H9 (cell line): Measurements from ENCODE around the gene CRACDL. TPM values are rescaled to one million over a fixed set of nuclear protein-coding genes. Genes with fewer than 3 reads are reported as not detected.

Source experiments
- DNase-seq: peaks from one replicate; pipeline ENCODE4 v3.0.0-alpha.2; 2017
- H2AFZ ChIP-seq: one replicate; pipeline ENCODE4 v1.6.1; 2013; ENCODE audit warnings: mild to moderate bottlenecking, low read length, control low read depth, moderate library complexity
- H2AK5ac ChIP-seq: 2 replicates; pipeline ENCODE4 v1.6.1; 2013; ENCODE audit warnings: low read length, control low read depth, mixed read lengths; ENCODE audit not compliant: insufficient read length
- H2BK120ac ChIP-seq: one replicate; pipeline ENCODE4 v1.6.1; 2013; ENCODE audit warnings: low read depth, mild to moderate bottlenecking, low read length, control low read depth, inconsistent platforms; ENCODE audit not compliant: poor library complexity, severe bottlenecking
- H2BK12ac ChIP-seq: 2 replicates; pipeline ENCODE4 v1.6.1; 2013; ENCODE audit warnings: low read length, control low read depth, mixed read lengths, low read depth; ENCODE audit not compliant: insufficient read length
- H2BK15ac ChIP-seq: 2 replicates; pipeline ENCODE4 v1.6.1; 2013; ENCODE audit warnings: low read depth, low read length, control low read depth
- H2BK20ac ChIP-seq: one replicate; pipeline ENCODE4 v1.6.1; 2013; ENCODE audit warnings: low read depth, mild to moderate bottlenecking, low read length, control low read depth, inconsistent platforms; ENCODE audit not compliant: poor library complexity, severe bottlenecking
- H2BK5ac ChIP-seq: 2 replicates; pipeline ENCODE4 v1.6.1; 2013; ENCODE audit warnings: low read length, control low read depth, mixed read lengths; ENCODE audit not compliant: insufficient read length
- H3K14ac ChIP-seq: 2 replicates; pipeline ENCODE4 v1.6.1; 2013; ENCODE audit warnings: low read length, control low read depth; ENCODE audit not compliant: insufficient read depth
- H3K18ac ChIP-seq: 2 replicates; pipeline ENCODE4 v1.6.1; 2013; ENCODE audit warnings: low read depth, mild to moderate bottlenecking, mixed read lengths, low read length, control low read depth; ENCODE audit not compliant: insufficient read length
- H3K23ac ChIP-seq: 2 replicates; pipeline ENCODE4 v1.6.1; 2013; ENCODE audit warnings: low read length, control low read depth, mixed read lengths, low read depth; ENCODE audit not compliant: insufficient read length
- H3K23me2 ChIP-seq: 2 replicates; pipeline ENCODE4 v1.6.1; 2013; ENCODE audit warnings: low read depth, mild to moderate bottlenecking, mixed read lengths, low read length, control low read depth; ENCODE audit not compliant: insufficient read length, poor library complexity, severe bottlenecking
- H3K27ac ChIP-seq: 2 replicates; pipeline ENCODE4 v1.5.1; 2013; ENCODE audit warnings: low read length, control low read depth, mixed read lengths, low read depth; ENCODE audit not compliant: insufficient read length
- H3K27me3 ChIP-seq: 2 replicates; pipeline ENCODE4 v1.6.1; 2013; ENCODE audit warnings: low read length, control low read depth, inconsistent platforms; ENCODE audit not compliant: insufficient read depth
- H3K4ac ChIP-seq: 2 replicates; pipeline ENCODE4 v1.6.1; 2013; ENCODE audit warnings: low read depth, mild to moderate bottlenecking, control low read depth, inconsistent platforms, low read length, moderate library complexity
- H3K4me1 ChIP-seq: 2 replicates; pipeline ENCODE4 v1.6.1; 2013; ENCODE audit warnings: low read length, control low read depth, inconsistent platforms; ENCODE audit not compliant: insufficient read depth
- H3K4me2 ChIP-seq: 2 replicates; pipeline ENCODE4 v1.6.1; 2013; ENCODE audit warnings: low read length, control low read depth, mixed read lengths; ENCODE audit not compliant: insufficient read length, insufficient read depth
- H3K56ac ChIP-seq: 2 replicates; pipeline ENCODE4 v1.6.1; 2013; ENCODE audit warnings: low read depth, mild to moderate bottlenecking, mixed read lengths, low read length, control low read depth; ENCODE audit not compliant: insufficient read length
- H3K79me1 ChIP-seq: 2 replicates; pipeline ENCODE4 v1.6.1; 2013; ENCODE audit warnings: low read depth, mild to moderate bottlenecking, moderate library complexity, low read length, control low read depth, inconsistent platforms; ENCODE audit not compliant: insufficient read depth, poor library complexity, severe bottlenecking
- H3K79me2 ChIP-seq: 2 replicates; pipeline ENCODE4 v1.6.1; 2013; ENCODE audit warnings: low read length, control low read depth, inconsistent platforms; ENCODE audit not compliant: insufficient read depth
- H3K9ac ChIP-seq: 2 replicates; pipeline ENCODE4 v1.6.1; 2013; ENCODE audit warnings: low read length, control low read depth, mixed read lengths; ENCODE audit not compliant: insufficient read length; ENCODE audit errors: extremely low read depth
- H3K9me3 ChIP-seq: one replicate; pipeline ENCODE4 v1.6.1; 2013; ENCODE audit warnings: low read depth, low read length, inconsistent platforms; ENCODE audit not compliant: control insufficient read depth
- H3T11ph ChIP-seq: one replicate; pipeline ENCODE4 v1.6.1; 2013; ENCODE audit warnings: mild to moderate bottlenecking, low read length, control low read depth, inconsistent platforms
- H4K20me1 ChIP-seq: one replicate; pipeline ENCODE4 v1.6.1; 2013; ENCODE audit not compliant: control insufficient read depth, insufficient read length, insufficient read depth
- H4K5ac ChIP-seq: 2 replicates; pipeline ENCODE4 v1.6.1; 2013; ENCODE audit warnings: low read depth, mild to moderate bottlenecking, mixed read lengths, low read length, control low read depth; ENCODE audit not compliant: insufficient read length
- H4K8ac ChIP-seq: replicated peaks from 2 replicates; pipeline ENCODE4 v1.6.1; 2013; ENCODE audit warnings: low read length, control low read depth, mixed read lengths, low read depth; ENCODE audit not compliant: insufficient read length
- H4K91ac ChIP-seq: 2 replicates; pipeline ENCODE4 v1.6.1; 2013; ENCODE audit warnings: low read depth, mild to moderate bottlenecking, moderate library complexity, mixed read lengths, low read length, control low read depth; ENCODE audit not compliant: insufficient read length
- H3K27ac Mint-ChIP-seq, 3 experiments: 2 replicates in 2 of 3; 3 replicates in 1 of 3; pipeline ENCODE4 v1.8.0; 2020 to 2021; ENCODE audit warnings: mixed read lengths in 3 of 3, mild to moderate bottlenecking in 1 of 3, moderate library complexity in 1 of 3
- H3K27me3 Mint-ChIP-seq: 2 replicates; pipeline ENCODE4 v1.8.0; 2021; ENCODE audit warnings: low read depth, mild to moderate bottlenecking, moderate library complexity, mixed read lengths
- H3K36me3 Mint-ChIP-seq, 3 experiments: 2 replicates in 2 of 3; 3 replicates in 1 of 3; pipeline ENCODE4 v1.8.0; 2020 to 2021; ENCODE audit warnings: low read depth in 3 of 3, mixed read lengths in 3 of 3; ENCODE audit not compliant: insufficient read depth in 1 of 3
- H3K4me1 Mint-ChIP-seq, 2 experiments: 2 replicates each; pipeline ENCODE4 v1.8.0; 2020; ENCODE audit warnings: mixed read lengths in 2 of 2
- H3K4me3 Mint-ChIP-seq, 2 experiments: 2 replicates in 1 of 2; 3 replicates in 1 of 2; pipeline ENCODE4 v1.8.0; 2020 to 2021; ENCODE audit warnings: mild to moderate bottlenecking in 2 of 2, mixed read lengths in 2 of 2, moderate library complexity in 1 of 2
- H3K9me3 Mint-ChIP-seq, 2 experiments: 2 replicates in 1 of 2; 3 replicates in 1 of 2; pipeline ENCODE4 v1.8.0; 2020; ENCODE audit warnings: mild to moderate bottlenecking in 2 of 2, mixed read lengths in 2 of 2, moderate library complexity in 1 of 2
- CTCF ChIP-seq: fragments of 200-600 bp; sonication (generic); conservative IDR thresholded peaks from 3 replicates; pipeline ENCODE4 v1.8.0; 2021; ENCODE audit warnings: antibody characterized with exemption, mild to moderate bottlenecking
- WGBS: extraction: QIAGEN DNeasy Blood & Tissue Kit; methylation state at CpG from one replicate; pipeline ENCODE4 v1.1.7; 2013; ENCODE audit warnings: missing lambda C conversion rate, low lambda C conversion rate, mixed read lengths; ENCODE audit not compliant: insufficient read length; ENCODE audit errors: extremely low coverage; 5-methylcytosine and 5-hydroxymethylcytosine counted together
- total RNA-seq: library from RNA; stranded (reverse); gene quantifications from 2 replicates; pipeline ENCODE4 v1.2.1, GENCODE V29; 2021

Gene CRACDL
- total RNA-seq, 1 experiment from 2014 or later: 0.48 TPM

- no peaks in the 10 kb centered on the region for H4K20me1 ChIP-seq
- H2BK20ac ChIP-seq: no peak overlapping the region
- H3K9me3 Mint-ChIP-seq: no peaks in the 10 kb centered on the region; a peak in 1 of 5 replicates
- no peaks in the 10 kb centered on the region for H3K79me2 ChIP-seq
- no peak overlapping the region; a peak in 1 of 7 replicates for H3K27ac Mint-ChIP-seq
- H3K56ac ChIP-seq: no peak overlapping the region
- H3K4me3 Mint-ChIP-seq: no peak overlapping the region
- no peak overlapping the region for H2AK5ac ChIP-seq
- H4K5ac ChIP-seq: no peak overlapping the region
- H2BK15ac ChIP-seq: no peak overlapping the region
- H3K4ac ChIP-seq: no peak overlapping the region
- no peak overlapping the region for H3K9ac ChIP-seq
- no peak overlapping the region for H4K91ac ChIP-seq
- no peak overlapping the region for H3K14ac ChIP-seq
- H3K9me3 ChIP-seq: no peaks in the 10 kb centered on the region
- no peak overlapping the region for H2AFZ ChIP-seq
- no peak overlapping the region for H3K4me2 ChIP-seq
- WGBS: no CpG with 5 or more reads among the region's 4 CpGs
- H3K23me2 ChIP-seq: no peaks in the 10 kb centered on the region
- no peaks in the 10 kb centered on the region for H3K27me3 ChIP-seq
- no peak overlapping the region for H3T11ph ChIP-seq
- H3K18ac ChIP-seq: no peak overlapping the region
- no peak overlapping the region for H3K27ac ChIP-seq
- no peak overlapping the region for H2BK120ac ChIP-seq
- no peak overlapping the region for H2BK12ac ChIP-seq
- no peaks in the 10 kb centered on the region for H3K4me1 ChIP-seq
- H3K27me3 Mint-ChIP-seq: peaks cover 5% of the 10 kb centered on the region
- no peak for TF ChIP-seq CTCF
- H3K36me3 Mint-ChIP-seq: no peaks in the 10 kb centered on the region
- no peak overlapping the region for H3K23ac ChIP-seq
- no peak overlapping the region for H2BK5ac ChIP-seq
- no peak overlapping the region for H4K8ac ChIP-seq
- H3K4me1 Mint-ChIP-seq: peaks cover 31 to 34% of the 10 kb centered on the region in 2 experiments
- no peaks in the 10 kb centered on the region for H3K79me1 ChIP-seq
- no peak for DNase-seq
Observed at GRCh38 chr2:98907385-98907784, 28.6 kb downstream of the CRACDL start.
